PC-9 (cell line): ENCODE results near the gene EGLN1.

Experiments used
- EZH2 ChIP-seq: fragments of 200-600 bp; sonication (generic); IDR thresholded peaks from 2 replicates; pipeline ENCODE4 v1.8.0; 2017; ENCODE audit warnings: antibody characterized with exemption, low read depth
- TF ChIP-seq, protein P1 (sequence below): fragments of 200-600 bp; sonication (generic); conservative IDR thresholded peaks from 2 replicates; pipeline ENCODE4 v1.6.1; 2017; ENCODE audit warnings: mixed run types, antibody characterized with exemption, mild to moderate bottlenecking, moderate library complexity

DNA sequence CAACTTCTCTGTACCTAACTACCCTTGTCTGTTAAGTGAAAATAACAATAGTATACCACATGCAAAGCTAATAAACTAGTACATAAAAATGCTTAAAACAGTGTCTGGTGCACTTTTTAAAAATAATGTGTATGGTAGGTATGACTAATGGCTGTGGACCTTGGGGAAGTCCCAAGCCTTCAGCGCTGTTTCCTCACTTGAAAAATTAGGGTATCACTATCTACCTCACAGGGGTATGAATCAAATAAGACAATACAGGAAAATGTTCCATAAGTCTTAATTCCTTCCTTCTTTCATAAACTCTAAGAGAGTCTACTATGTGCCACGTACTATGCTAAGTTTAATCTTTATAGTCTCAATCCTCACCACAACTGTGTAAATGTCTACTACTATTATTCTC is 32.0 kb downstream of the EGLN1 start:
- TF ChIP-seq, protein P1, sequence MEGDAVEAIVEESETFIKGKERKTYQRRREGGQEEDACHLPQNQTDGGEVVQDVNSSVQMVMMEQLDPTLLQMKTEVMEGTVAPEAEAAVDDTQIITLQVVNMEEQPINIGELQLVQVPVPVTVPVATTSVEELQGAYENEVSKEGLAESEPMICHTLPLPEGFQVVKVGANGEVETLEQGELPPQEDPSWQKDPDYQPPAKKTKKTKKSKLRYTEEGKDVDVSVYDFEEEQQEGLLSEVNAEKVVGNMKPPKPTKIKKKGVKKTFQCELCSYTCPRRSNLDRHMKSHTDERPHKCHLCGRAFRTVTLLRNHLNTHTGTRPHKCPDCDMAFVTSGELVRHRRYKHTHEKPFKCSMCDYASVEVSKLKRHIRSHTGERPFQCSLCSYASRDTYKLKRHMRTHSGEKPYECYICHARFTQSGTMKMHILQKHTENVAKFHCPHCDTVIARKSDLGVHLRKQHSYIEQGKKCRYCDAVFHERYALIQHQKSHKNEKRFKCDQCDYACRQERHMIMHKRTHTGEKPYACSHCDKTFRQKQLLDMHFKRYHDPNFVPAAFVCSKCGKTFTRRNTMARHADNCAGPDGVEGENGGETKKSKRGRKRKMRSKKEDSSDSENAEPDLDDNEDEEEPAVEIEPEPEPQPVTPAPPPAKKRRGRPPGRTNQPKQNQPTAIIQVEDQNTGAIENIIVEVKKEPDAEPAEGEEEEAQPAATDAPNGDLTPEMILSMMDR, result no peak
- TF ChIP-seq EZH2, result no peak
